HG03097 (cell line): ENCODE measurements around the gene ZNF484.
A peak's percentile ranks its signal among the peaks of the same experiment; 100 is the strongest.
"Not testable (repeated sequence)": the region's sequence is repeated elsewhere in the genome, so short reads cannot be mapped to it uniquely, and the experiment has no call there.

Experiments used
- ATAC-seq: cut with Tn5 transposase; IDR thresholded peaks from one replicate; pipeline ENCODE4 v1.9.1; 2021; ENCODE audit not compliant: unreplicated experiment, low FRiP score

The ZNF484 gene

DNA sequence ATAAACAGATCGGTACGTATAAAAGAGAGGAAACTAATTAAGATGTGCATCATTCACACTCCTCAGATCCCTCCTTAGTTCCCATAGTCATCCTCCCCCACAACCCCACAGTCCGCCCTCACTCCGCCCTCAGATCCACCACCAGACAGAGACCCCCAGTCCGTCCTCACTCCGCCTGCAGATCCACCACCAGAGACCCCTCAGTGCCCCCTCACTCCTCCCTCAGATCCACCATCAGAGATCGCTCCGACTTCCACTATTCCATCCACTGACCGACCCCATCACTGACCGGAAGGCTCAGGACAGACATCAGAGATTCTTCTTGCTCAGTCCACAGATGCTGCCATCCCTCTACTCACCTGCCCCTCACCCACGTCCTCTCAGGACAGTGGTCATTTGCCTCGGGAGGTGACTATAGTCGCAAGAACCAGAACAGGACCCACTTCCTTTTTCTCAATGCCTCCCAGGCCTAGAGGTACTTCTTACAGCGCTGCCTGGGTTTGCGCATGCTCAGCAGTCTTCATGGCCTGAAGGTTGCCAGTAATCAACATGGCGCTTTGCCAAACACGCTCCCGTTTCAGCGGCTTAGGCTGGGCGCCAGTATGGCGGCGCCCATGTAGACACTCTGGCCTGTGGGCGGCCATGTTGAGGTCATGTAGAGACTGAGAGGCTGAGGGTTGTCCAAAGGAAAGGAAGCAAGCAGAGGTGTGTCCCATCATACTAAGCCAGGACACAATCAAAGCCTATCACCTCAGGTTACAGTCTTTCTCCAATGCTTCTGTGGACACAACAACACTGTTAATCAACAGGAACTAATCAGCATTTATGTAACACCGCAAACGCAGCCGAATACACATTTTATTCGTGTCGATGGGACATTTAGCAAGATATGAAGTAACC is at the start of gene ZNF484:
Gene ZNF484 (minus strand): TSS at position 508 of the 900 bp plus-strand sequence. CDS start 3,009 bp downstream, outside the sequence.
- peak; percentile 99 for ATAC-seq

DNA sequence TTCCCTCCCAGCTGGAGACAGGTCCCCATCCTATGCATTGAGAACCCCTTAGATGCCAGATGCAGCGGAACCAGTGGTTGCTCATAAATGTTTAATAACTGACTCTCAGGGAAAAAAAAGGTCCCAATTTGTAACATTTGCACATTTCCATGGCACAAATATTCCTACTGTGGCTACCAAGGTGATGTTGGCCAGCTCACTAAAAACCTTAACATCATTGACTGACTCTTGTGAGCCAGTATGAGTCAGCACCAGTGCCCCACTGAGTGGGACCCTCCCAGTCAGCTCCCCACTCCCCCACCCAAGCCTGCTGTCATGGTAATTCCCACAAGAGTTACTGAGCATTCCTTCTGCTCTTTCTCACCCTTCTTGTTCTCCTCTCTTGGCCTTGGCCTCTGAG is 42.6 kb upstream of the ZNF484 start:
- ATAC-seq = no peak

DNA sequence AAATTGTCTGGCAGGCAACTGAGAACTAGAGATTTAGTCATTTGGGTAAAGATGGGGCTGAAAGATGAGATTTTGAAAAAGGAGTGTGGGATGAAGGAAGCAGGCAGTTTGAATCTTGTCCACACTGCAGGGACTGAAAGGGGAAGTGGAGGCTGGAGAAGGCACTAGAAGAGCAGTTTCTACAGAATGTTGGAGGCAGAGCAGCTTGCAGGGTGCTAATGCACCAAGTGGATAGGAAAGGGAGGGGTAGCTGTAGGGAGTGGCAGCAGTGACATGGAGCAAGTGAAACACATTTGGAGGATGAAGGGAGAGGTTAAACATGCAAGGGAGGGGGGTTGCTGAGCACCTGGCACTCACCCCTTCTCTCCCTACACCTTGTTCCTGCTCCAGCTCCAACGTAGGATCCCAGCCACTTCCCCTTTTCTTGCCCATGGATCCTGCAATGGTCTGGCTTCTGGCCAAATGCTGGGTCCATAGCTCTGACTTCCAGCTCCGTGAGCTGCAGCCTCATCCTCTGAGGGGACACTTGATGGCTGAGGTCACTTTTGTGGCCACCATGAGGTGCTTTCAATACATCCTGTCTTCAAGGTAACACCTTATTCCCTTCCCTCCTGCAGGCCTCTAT is 39.5 kb upstream of the ZNF484 start:
- no peak for ATAC-seq

DNA sequence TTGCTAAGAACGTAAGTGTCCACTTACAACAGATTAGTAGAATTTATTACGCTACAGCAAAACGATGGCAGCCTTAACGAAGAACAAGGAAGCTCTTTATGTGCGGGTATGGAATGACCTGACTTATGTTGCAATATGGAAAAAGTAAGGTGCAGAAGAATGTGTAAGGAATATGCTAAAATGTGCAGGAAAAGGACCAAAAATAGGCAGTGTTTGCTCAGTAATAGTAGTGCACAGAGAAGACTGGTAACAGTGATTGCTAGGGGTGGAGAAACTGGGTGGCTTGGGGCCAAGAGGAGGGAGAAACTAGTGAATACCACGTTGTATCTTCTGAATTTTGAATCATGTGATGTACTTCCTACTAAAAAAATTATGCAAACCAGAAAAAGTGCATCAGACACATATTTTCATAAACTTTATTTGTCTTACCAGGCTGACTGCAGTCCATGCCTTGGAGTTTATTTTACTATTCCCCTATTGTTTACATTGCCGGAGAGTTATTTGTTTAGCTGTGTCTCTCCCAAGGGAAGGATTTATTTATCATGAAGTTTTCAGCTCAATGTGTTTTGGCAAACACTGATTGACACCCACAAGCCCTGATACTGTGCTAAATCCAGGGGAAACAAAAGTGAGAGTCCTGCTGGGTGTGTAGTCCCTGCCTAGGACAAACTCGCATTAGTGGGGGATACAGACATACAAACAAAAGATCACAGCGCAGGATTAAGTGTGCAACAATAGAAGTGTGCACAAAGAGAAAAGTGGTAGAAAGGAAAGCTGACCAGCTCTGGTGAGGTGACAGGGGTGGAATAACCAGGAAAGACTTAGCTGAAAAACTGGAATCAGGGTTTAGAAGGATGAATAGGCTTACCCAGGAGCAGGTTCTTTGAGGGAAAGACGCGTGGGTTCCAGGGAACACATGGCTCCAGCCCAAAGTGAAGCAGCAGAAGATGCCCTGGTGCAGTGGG is 34.0 kb upstream of the ZNF484 start:
- ATAC-seq = no peak

GRCh38 chr9:92905137-92905536 is 27.3 kb upstream of the ZNF484 start:
- ATAC-seq = not testable (repeated sequence)

GRCh38 chr9:92897323-92897722 is 19.5 kb upstream of the ZNF484 start:
- no peak for ATAC-seq

DNA sequence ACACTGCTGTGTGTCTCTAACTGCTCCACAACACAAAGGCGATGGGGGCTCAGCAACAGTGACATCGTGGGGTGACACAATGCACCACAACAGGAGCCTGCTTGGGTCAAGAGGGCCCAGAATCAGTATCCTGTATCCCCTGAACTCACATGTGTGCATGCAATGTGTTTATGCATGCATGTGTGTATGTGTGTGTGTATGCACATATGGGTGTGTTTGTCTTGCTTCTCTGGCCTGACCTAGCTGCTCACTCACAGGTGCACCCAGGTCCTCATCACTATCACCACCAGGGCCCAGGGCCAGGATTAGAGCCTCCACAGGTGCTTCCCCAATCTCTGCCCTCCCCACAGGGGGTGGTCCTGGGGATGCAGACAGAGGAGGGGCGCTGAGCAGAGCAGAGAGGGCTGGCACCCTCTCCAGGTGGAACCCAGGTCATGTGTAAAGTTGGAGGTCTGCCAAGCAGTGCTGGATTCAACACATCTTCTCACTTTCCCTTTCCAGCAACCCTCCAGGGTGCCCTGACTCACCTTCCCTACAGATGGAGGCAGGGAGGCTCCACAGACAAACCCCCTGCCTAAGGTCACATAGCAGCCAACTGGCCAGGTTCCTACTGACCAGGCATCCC is 18.1 kb upstream of the ZNF484 start:
- ATAC-seq = no peak

DNA sequence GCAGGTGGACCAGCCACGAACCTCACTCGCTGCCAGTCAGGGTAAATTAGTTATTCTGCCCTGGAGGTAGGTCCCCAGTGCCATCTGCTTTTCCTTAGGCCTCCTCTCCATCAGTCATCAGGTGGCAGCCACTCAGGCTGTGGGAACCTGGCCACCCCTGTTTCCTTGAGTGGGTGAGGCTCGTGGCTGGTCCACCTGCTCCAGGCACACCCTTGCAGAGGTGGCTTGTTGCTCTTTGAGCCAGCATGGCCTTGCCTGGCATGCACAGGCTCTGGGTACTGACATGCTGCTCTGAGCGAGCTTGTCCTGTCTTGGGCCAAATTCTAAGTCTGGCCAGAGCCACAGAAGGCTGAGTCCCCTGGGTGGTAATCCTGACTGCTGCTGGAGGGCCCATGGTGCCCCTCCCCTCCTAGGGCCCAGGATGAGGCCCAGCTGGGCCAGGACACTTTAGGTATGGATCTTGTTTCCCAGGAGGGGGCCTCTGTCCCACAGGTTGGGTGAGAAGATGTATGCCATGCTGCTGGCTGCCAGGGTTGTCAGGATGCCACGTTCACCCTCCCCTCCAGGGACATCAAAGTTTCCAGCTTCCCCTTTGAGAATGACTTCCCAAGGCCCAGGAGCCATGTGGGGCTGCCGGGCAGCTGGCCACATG is 17.0 kb upstream of the ZNF484 start:
- no peak for ATAC-seq

DNA sequence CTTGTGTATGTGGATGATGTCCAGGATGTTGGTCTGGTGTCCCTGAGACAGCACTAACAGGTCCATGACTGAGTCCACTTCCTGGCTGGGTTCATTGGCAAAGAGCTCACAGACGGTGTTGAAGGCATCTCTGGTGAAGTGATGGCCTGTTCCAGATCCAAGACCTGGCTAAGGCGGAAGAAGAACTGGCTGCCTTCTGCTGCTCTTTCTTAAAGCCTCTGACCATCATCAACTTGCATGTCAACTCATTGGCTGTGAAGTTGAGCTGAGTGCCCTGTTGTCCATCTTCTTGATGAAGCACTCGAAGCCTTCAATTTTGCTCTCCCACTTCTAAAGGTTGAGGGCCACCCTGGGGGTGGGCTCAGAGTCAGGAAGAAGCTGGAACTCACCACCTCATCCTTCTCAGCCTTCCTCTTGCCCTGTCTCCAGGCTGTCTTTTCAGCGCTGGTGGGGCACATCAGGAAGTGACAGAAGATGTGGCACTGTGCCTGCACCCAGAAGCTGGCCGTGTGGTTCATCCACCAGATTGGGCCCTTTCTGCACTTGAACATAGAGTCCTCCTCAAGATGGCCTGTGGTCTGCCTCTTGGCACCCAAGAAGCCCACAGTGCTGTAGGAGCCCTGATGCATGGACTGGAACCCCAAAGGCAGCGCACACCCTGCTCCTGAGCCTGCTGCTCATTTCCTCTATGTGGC is 16.2 kb upstream of the ZNF484 start:
- not testable (repeated sequence) for ATAC-seq

- ATAC-seq = not testable (repeated sequence)
These were observed 14.4 kb upstream of the ZNF484 start for GRCh38 chr9:92892276-92892675.

DNA sequence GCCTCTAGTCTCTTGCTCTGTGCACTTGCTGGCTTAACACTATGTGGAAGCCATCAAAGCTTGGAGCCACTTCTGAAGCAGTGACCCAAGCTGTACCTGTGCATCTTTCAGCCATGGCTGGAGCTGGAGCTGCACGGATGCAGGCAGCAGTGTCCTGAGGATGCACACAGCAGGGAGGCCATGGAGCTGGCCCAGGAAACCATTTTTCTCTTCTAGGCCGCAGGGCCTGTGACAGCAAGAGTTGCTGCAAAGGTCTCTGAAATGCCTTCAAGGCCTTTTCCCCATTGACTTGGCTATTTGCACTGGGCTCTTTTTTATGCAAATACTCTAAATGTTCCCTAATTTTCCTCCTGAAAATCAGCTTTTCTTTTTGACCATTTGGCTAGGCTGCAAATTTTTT is 12.9 kb upstream of the ZNF484 start:
- no peak for ATAC-seq

GRCh38 chr9:92887880-92888338 is 10.1 kb upstream of the ZNF484 start:
- ATAC-seq = no peak

DNA sequence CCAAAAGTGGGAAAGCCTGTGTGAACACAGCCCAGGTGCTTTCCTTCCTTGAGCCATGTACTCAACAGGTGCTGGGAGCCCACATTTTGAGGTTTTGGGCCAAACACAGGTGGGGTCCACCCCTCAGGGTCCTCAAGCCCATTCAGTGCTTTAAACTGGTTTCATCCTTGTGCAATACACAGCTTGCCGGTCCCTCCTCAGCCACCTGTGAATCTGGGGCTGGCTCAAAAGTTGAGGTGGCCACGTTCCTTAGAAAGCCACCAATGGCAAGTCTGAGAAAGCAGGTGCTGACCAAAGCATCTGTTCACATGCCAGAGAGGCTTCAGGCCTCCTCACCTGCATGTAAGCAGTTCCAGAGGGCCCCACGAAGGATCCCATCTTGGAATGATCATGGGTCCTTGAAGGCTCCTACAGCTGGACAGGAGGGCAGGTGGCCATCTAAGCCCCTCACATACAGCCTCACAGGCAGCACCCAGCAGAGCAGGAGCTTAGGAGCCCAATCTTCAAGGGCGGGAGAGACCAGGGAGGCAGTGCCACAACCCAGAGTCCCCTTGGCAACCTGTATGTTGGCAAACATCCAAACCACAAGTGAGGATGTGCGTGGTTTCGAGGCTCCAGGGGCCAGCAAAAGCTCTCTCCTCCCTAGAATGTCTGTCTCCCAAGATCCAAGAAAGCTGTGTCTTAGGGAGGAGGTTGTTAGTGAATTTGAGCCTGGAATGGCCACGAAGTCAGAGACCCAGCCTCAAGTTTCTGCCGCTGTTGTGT is 9.2 kb upstream of the ZNF484 start:
- not testable (repeated sequence) for ATAC-seq

GRCh38 chr9:92883666-92884405 is 6.0 kb upstream of the ZNF484 start:
- ATAC-seq = not testable (repeated sequence)

- no peak for ATAC-seq
These were observed 4.4 kb upstream of the ZNF484 start for GRCh38 chr9:92882276-92882675.

DNA sequence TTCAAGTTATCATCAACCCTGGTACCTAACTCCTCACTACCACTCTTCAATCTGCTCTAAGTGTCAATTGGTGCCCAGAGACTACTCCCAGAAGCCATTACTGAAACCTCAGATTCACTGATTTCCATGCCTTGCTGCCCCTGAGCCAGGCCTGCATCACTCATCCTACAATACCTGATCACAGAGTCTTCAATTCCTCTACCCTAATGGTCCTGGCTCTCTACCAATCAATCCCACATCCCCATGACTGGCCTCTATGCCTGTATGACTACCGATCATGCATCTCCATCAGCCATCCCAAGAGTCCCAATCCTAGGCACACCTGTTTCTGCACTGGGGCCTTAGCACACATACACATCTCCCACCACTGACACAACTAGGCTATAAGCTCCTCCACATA is 2.5 kb downstream of the ZNF484 start:
- no peak for ATAC-seq

DNA sequence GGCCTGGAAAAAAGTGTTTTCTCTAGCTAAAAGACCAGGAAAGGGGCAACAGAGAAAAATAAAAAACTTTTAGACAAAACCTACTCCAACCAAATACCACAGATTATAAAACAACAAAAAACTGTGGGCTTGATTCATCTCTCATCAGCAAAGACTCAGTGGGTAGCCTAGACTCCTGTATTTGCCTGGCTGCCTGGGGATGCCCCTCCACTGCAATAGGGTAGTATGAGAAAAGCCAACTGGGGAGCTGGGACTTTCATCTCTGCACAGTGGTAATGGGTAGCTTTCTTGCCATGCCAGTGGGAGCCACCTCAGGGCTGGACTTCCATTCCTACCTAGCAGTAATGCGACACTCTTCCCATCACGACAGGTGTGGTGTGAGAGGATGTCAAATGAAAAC is 7.5 kb downstream of the ZNF484 start:
- no peak for ATAC-seq

GRCh38 chr9:92866600-92866999 is 11.2 kb downstream of the ZNF484 start:
- ATAC-seq = not testable (repeated sequence)
